NCI-H2081 (cell line): ENCODE results near the gene NRIP2.

Source experiments
- DNase-seq, 2 experiments: peaks; one replicate each; lab custom pipeline; 2025; lab: John Stamatoyannopoulos, UW

The NRIP2 gene

GRCh38 chr12:2804393-2805142, 30.3 kb downstream of the NRIP2 start:
- DNase-seq, result peak; percentile 7 to 24

- no peak for DNase-seq
These were observed 31.0 kb downstream of the NRIP2 start for GRCh38 chr12:2803635-2804392.

DNA sequence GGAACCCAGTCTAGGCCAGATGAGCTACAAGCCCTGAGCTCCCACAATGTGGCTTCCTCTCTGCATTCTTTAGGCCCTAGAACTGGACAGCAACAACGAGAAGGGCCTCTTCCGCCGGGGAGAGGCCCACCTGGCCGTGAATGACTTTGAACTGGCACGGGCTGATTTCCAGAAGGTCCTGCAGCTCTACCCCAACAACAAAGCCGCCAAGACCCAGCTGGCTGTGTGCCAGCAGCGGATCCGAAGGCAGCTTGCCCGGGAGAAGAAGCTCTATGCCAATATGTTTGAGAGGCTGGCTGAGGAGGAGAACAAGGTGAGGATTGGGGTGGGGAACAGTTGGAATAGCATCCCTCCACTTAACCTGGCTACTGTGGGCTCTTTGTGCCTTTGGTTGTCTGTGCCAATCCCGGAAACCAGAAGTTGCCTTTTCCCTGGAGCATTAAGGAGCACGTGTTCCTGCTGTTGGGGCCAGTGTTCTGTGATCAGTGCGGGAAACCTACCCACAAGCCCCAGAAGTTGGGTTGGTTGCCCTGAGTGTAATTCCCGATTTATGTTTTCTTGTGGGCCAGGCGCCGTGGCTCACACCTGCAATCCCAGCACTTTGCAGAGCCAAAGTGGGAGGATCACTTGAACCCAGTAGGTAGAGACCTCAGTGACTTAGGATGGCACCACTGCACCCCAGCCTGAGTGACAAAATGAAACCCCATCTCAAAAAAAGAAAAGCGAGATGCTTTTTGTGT, 33.6 kb downstream of the NRIP2 start:
- no peak for DNase-seq

- DNase-seq, result no peak
These were observed 34.7 kb downstream of the NRIP2 start for GRCh38 chr12:2800046-2800570.

DNA sequence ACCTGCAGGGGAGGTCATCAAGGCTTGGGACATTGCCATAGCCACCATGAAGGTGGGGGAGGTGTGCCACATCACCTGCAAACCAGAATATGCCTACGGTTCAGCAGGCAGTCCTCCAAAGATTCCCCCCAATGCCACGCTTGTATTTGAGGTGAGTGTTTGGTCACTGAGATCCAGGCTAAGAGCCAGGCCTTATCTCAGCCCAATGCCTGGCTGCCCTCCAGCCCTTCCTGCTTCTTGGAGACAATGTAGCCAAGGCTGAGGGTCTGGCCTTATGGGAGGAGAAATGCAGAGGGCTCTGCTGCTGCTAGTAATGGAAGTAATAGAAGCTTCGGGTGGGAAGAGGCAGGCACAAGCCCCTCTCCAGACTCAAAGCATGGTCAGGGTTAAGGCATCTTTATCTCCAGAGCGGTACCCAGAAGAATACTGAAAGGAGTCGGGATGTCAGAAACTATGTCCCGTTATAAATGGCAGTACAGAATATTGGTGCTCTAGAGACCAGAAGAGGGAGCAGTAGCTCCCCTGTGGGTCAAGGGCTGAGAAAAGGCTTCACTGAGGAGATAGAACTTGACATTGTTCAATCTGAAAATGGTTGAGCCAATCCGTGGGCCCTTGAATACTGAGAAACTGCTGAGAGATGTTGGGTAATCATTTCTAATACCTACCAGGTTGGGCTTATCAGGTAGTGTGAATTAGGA, 37.0 kb downstream of the NRIP2 start:
- no peak for DNase-seq

- DNase-seq, result peak in 1 of 2 experiments; percentile 52
These were observed 38.6 kb downstream of the NRIP2 start for GRCh38 chr12:2796187-2796666.

DNA sequence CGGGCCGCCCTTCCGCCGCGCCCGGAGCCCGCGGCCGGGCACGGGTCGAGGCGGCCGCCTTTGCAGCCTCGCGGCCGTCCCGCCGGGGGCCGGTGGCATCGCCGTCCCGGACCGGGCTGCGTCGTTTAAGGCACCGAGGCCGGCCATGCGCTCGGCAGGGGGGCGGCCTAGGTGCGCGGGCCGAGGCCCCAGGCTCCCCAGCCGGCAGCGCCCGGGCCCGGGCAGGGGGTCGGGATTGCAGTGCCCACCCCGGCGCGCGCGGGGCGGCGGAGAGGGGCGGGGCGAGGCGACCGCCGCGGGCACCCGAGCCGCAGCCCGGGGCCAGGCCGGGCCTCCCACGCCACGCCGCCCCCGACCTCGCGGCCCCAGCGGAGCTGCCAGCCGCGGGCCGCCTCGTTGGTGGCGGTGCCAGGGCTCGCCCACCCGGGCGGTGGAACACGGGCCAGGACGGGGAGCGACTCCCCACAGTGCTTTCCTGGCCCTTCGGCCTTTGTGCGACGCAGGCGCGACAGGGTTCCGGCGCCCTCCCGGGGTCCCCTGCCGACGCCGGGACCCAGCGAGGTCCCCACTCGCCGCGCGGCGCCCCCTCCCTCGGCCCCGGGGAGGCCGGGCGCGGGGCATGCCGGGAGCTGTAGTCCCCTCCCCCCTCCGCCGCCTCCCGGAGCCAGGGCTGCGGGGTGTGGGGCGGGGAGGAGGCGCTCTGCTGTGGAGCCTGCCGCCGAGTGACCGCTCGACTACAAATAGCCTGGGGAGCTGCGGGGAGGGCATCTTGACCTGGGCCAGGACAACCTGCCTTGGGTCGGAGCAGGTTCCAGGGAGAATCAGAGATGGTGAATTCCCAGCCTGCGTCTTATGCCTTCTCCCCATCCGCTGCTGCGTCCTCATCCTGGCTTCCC, 39.3 kb downstream of the NRIP2 start:
- DNase-seq, result peak; percentile 61 to 68

DNA sequence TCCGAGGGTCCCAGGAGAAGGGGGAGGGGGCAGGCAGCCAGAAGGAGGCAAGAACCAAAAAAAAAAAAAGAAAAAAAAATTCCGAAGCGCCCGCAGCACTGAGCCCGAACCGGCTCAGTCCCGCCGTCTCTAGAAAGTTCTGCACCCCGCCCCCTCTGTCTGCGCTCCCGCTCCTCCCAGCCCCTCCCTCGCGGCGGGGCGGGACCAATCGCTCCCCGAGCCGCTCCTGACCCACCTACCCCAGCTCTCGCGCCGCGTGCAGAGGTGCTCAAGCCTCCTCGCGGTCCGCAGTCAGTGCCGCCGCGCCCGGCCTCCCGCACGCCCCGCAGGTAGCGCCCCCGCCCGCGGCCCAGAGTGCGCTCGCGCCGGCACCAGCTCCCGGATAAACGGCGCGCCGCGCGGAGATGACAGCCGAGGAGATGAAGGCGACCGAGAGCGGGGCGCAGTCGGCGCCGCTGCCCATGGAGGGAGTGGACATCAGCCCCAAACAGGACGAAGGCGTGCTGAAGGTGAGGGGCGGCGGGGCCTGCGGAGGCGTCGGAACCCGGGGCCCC, 40.0 kb downstream of the NRIP2 start, which contains the start of gene FKBP4:
Gene FKBP4 (plus strand): TSS at position 235 of the 554 bp plus-strand sequence. CDS start 170 bp downstream, at position 405.
- DNase-seq, result peak; percentile 77 to 83

GRCh38 chr12:2794191-2794735, 40.6 kb downstream of the NRIP2 start:
- DNase-seq, result no peak

DNA sequence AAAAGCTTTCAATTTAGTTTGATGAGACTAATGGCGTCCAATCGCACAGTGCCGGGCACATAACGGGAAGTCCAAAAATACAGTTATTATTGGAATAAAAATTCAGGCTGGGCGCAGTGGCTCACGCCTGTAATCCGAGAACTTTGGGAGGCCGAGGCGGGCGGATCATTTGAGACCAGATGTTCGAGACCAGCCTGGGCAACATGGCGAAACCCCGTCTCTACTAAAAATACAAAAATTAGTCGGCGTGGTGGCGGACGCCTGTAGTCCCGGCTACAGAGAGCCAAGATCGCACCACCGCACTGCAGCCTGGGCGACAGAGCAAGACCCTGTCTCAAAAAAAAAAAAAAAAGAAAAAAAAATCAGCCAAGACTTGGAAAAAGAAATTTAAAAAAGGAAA, 41.3 kb downstream of the NRIP2 start:
- no peak for DNase-seq

DNA sequence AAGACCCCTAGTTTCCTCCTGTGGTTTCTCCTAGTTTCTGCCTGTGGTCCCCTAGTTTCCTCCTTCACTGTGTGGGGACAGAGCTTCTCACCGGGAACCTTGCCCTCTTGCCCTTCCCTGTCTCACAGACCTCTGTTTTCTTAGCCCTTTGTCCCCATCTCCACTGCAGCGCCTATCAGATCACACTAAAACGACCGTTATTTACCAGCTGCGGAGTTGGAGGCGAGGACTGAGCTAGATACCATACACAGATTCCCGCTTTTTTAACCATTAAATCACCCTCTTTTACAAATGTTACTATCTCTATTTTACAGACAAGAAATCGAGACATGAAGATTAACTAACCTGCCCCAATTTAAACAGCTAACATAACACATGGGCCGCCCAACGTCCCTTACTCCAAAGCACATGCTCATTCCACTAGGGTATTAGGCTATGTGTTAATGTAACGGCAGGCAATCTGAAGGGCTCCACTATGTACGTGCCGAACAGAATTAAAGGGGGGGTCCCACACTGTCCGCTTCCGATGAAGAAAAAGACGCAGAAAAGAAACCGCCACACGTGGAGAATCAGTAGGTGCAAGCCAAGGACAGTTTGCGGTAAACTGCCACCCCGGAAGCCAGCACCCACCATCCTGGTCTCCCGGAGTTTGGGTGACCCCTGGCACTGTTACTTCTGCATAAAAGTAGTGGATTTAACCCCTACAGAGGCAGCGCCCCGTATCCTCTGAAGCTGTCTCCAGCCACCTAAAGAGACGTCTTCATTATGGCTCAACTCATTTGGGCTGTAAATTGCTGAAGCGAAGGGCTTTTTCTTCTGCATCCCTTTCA, 41.9 kb downstream of the NRIP2 start:
- DNase-seq, result no peak

GRCh38 chr12:2791089-2791488, 43.7 kb downstream of the NRIP2 start:
- DNase-seq, result no peak

- DNase-seq, result peak in 1 of 2 experiments; percentile 4
These were observed 49.8 kb downstream of the NRIP2 start for GRCh38 chr12:2785017-2785416.

DNA sequence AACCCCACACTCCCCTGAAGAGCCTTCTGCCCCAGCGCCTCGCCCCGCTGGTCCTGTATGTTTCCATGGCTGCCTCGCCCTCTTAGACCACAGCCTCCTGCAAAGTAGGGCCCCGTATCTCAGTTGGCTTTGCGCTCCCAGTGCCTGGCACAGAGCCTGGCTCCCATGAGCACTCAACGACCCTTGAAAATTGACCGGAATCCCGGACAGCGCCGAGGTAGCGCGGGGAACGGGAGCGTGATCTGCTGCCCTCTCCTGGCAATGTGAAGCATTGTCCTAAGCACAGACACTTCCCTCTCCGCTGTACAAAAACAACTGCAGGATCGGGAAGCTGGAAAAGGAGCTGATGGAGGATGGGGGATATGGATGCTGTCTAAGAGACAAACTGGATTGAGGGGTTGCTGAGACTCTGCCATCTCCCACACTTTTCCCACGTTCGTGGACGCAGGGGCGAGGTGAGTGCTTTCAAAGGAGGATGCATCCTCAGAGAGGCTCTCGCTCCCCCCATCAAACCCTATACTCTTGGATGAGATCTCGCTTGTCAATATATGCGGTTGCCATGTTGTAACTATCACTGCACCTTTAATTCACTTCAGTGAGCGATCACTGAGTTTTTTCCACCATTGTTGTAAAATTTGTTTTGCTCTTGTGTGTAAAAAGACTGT, 50.8 kb downstream of the NRIP2 start:
- DNase-seq, result peak; percentile 50 to 68

GRCh38 chr12:2779281-2779680, 55.6 kb downstream of the NRIP2 start:
- DNase-seq, result no peak

- DNase-seq, result no peak
These were observed 58.6 kb downstream of the NRIP2 start for GRCh38 chr12:2776129-2776806.

DNA sequence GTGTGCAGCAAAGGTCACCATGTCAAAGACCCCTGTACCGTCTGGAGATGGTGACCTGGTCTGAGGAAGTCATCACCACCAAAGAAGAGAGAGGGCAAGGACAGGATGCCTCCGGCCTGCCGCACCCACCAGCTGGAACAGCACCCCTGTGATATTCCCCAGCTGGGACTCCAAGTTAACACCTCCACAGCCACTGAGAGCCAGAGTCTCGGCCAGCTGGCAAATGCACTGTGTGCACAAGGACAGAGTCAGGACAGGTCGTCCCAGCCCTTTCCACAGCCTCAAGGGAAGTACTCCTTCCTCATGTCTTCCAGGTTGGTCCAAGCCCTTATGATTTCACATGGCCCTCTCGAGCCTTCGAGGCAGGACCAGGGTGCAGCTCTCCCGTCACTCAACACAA, 59.4 kb downstream of the NRIP2 start:
- DNase-seq, result no peak
